OCI-LY7 (cell line): ENCODE measurements around the gene STAT6. TPM values are rescaled to one million over a fixed set of nuclear protein-coding genes. Genes with fewer than 3 reads are reported as not detected.

Experiments used
- BruUV-seq: library from RNA; stranded (reverse); fragments of 400-500 nt; replicated peaks from 2 replicates; lab custom pipeline; 2021; lab: Mats Ljungman, UMichigan
- CTCF ChIA-PET: fragments of 300-600 bp; sonication (Branson Sonifier 250); formaldehyde crosslinking; loops from one replicate; lab custom pipeline; 2022; ENCODE audit warnings: antibody characterized with exemption; ENCODE audit not compliant: unreplicated experiment; lab: Charles Lee
- POLR2A ChIA-PET: fragments of 300-600 bp; sonication (Branson Sonifier 250); formaldehyde crosslinking; loops from one replicate; lab custom pipeline; 2022; ENCODE audit warnings: antibody characterized with exemption; lab: Charles Lee
- DNase-seq: peaks from one replicate; pipeline ENCODE4 v3.0.0-alpha.2; 2015; ENCODE audit warnings: low spot score
- H2AFZ ChIP-seq: fragments of 200-600 bp; sonication (generic), shearing (Covaris generic); 2 replicates; pipeline ENCODE4 v1.6.1; 2014; ENCODE audit warnings: mild to moderate bottlenecking, antibody characterized with exemption, low read length, moderate library complexity
- H3K27ac ChIP-seq: fragments of 200-600 bp; sonication (generic); 2 replicates; pipeline ENCODE4 v1.5.1; 2014; ENCODE audit warnings: mixed run types, low read depth, mild to moderate bottlenecking, moderate library complexity, low read length, inconsistent platforms; ENCODE audit not compliant: poor library complexity, severe bottlenecking
- H3K36me3 ChIP-seq: fragments of 200-600 bp; sonication (generic); 2 replicates; pipeline ENCODE4 v1.6.1; 2014; ENCODE audit warnings: mild to moderate bottlenecking, antibody characterized with exemption, low read length, moderate library complexity, mixed read lengths; ENCODE audit not compliant: insufficient read depth
- H3K4me1 ChIP-seq: fragments of 200-600 bp; sonication (generic); 2 replicates; pipeline ENCODE4 v1.5.1; 2014; ENCODE audit warnings: mild to moderate bottlenecking, low read length; ENCODE audit not compliant: insufficient read depth, poor library complexity, severe bottlenecking
- H3K4me2 ChIP-seq: fragments of 200-600 bp; sonication (generic); 2 replicates; pipeline ENCODE4 v1.6.1; 2014; ENCODE audit warnings: mild to moderate bottlenecking, low read length
- H3K4me3 ChIP-seq: fragments of 200-600 bp; sonication (generic); 2 replicates; pipeline ENCODE4 v1.5.1; 2014; ENCODE audit warnings: mild to moderate bottlenecking, low read depth, low read length; ENCODE audit not compliant: poor library complexity, severe bottlenecking
- H3K79me2 ChIP-seq: fragments of 200-600 bp; sonication (generic); 2 replicates; pipeline ENCODE4 v1.6.1; 2016; ENCODE audit warnings: low read depth, mild to moderate bottlenecking, low read length, moderate library complexity, mixed read lengths; ENCODE audit not compliant: insufficient read depth
- H3K9me2 ChIP-seq: fragments of 200-600 bp; sonication (generic); 2 replicates; pipeline ENCODE4 v1.6.1; 2016; ENCODE audit warnings: mild to moderate bottlenecking, low read length, mixed read lengths; ENCODE audit not compliant: insufficient read depth
- H3K9me3 ChIP-seq: fragments of 200-600 bp; sonication (generic); 2 replicates; pipeline ENCODE4 v1.6.1; 2014; ENCODE audit warnings: mild to moderate bottlenecking, mixed run types, low read length, mixed read lengths
- H4K20me1 ChIP-seq: fragments of 200-600 bp; sonication (generic); 2 replicates; pipeline ENCODE4 v1.6.1; 2014; ENCODE audit warnings: mild to moderate bottlenecking, antibody characterized with exemption, low read length, moderate library complexity, mixed read lengths; ENCODE audit not compliant: insufficient read depth
- EZH2phosphoT487 ChIP-seq: fragments of 200-600 bp; sonication (generic); IDR thresholded peaks from 2 replicates; pipeline ENCODE4 v1.6.1; 2018; ENCODE audit warnings: low read depth, borderline replicate concordance, mild to moderate bottlenecking, mixed run types, antibody characterized with exemption, low read length, moderate library complexity, mixed read lengths
- intact Hi-C: fragments of 100-400 bp; cut with micrococcal nuclease; formaldehyde crosslinking; loops from one replicate; pipeline ENCODE4 v1.10.0; 2022; ENCODE audit not compliant: unreplicated experiment
- total RNA-seq, 2 experiments: library from RNA; depleted of rRNA in 1 of 2; stranded (reverse); fragments of >200 nt in 1 of 2; shearing (Covaris generic) in 1 of 2; gene quantifications; 2 replicates each; pipeline ENCODE4 v1.2.3, GENCODE V29; 2014 to 2022
- TF ChIP-seq, protein P1 (sequence below): fragments of 200-600 bp; sonication (generic); conservative IDR thresholded peaks from 2 replicates; pipeline ENCODE4 v1.5.1; 2014; ENCODE audit warnings: mild to moderate bottlenecking, antibody characterized with exemption, low read length, moderate library complexity, mixed read lengths

STAT6 gene
- total RNA-seq, 2 experiments from 2014 or later, result 73.6 to 128 TPM

DNA sequence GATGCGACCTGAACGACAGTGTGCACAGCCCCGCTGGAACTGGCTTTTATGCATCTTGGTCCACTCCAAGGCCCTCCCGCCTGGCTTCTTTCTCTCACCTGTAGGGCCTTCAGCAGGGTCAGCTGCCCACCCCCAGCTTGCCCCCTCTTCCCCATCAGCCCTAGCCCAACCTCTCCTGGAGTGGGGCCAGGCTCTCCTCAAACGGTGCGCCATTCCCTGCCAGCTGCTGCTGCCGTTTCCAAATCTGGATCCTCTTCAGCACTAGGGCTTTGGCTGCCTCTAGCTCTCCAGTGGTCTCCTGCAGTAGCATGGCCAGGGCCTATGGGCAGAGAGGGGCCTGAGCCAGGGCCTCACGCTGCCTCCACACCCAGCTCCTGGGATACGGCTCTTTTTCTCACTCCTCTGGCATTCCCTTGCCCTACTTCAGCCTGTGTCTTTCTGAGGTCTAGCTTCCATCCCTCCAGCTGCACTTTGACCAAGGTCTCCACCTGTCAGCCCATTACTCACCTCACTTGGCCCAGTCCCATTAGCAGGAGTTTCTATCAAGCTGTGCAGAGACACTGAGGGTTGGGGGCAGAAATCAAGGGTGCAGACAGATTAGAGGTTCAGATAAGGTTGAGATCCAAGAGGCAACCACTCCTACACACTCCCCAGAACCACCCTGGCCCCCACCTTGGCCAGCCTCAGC, 5.0 kb downstream of the STAT6 start:
- Histone ChIP-seq H4K20me1 (no peaks in the 10 kb centered on the region), H3K27ac (no peak overlapping the region), H3K9me3 (no peaks in the 10 kb centered on the region), H2AFZ (no peak overlapping the region), H3K4me1 (peaks cover 21% of the 10 kb centered on the region), H3K79me2 (peaks cover 29% of the 10 kb centered on the region; the same call in 1 of the 2 replicates), H3K9me2 (no peaks in the 10 kb centered on the region), H3K4me2 (no peak overlapping the region), H3K4me3 (no peak overlapping the region), H3K36me3 (peaks cover 64% of the 10 kb centered on the region)
- ChIA-PET POLR2A (interaction anchor here (0.5 to 1.5 kb wide), 3 partner anchors 17 to 27 kb away, joined by 3 to 6 read pairs (median 6); partner anchors contain the start of gene NAB2), CTCF (interaction anchor here (0.6 kb wide), 1 partner anchor 15 kb away, joined by 3 read pairs; no protein-coding TSS in a partner anchor)
- BruUV-seq, result no TSS peak
- intact Hi-C loops, result no loop called here
- no peak for DNase-seq
- TF ChIP-seq, protein P1, sequence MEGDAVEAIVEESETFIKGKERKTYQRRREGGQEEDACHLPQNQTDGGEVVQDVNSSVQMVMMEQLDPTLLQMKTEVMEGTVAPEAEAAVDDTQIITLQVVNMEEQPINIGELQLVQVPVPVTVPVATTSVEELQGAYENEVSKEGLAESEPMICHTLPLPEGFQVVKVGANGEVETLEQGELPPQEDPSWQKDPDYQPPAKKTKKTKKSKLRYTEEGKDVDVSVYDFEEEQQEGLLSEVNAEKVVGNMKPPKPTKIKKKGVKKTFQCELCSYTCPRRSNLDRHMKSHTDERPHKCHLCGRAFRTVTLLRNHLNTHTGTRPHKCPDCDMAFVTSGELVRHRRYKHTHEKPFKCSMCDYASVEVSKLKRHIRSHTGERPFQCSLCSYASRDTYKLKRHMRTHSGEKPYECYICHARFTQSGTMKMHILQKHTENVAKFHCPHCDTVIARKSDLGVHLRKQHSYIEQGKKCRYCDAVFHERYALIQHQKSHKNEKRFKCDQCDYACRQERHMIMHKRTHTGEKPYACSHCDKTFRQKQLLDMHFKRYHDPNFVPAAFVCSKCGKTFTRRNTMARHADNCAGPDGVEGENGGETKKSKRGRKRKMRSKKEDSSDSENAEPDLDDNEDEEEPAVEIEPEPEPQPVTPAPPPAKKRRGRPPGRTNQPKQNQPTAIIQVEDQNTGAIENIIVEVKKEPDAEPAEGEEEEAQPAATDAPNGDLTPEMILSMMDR, result no peak
- TF ChIP-seq EZH2phosphoT487, result no peak

GRCh38 chr12:57105011-57105753, 6.0 kb downstream of the STAT6 start:
- Histone ChIP-seq H4K20me1 (no peaks in the 10 kb centered on the region), H2AFZ (no peak overlapping the region), H3K27ac (no peak overlapping the region), H3K36me3 (peaks cover 69% of the 10 kb centered on the region), H3K4me2 (no peak overlapping the region), H3K79me2 (peaks cover 21% of the 10 kb centered on the region; the same call in 1 of the 2 replicates), H3K4me1 (peaks cover 21% of the 10 kb centered on the region), H3K4me3 (no peak overlapping the region), H3K9me3 (no peaks in the 10 kb centered on the region), H3K9me2 (no peaks in the 10 kb centered on the region)
- DNase-seq, result no peak
- intact Hi-C loops, result no loop called here
- no TSS peak for BruUV-seq
- ChIA-PET CTCF (interaction anchor here (0.6 kb wide), 1 partner anchor 14 kb away, joined by 3 read pairs; no protein-coding TSS in a partner anchor), POLR2A (interaction anchor here (0.5 to 1.1 kb wide), 2 partner anchors 12 to 24 kb away, joined by 3 to 6 read pairs; no protein-coding TSS in a partner anchor)
- TF ChIP-seq, protein P1, result no peak
- TF ChIP-seq EZH2phosphoT487, result no peak
